ENCODE data around the gene LRFN5.
"Not testable (repeated sequence)": the region's sequence is repeated elsewhere in the genome, so short reads cannot be mapped to it uniquely, and the experiment has no call there.

LRFN5 gene

DNA sequence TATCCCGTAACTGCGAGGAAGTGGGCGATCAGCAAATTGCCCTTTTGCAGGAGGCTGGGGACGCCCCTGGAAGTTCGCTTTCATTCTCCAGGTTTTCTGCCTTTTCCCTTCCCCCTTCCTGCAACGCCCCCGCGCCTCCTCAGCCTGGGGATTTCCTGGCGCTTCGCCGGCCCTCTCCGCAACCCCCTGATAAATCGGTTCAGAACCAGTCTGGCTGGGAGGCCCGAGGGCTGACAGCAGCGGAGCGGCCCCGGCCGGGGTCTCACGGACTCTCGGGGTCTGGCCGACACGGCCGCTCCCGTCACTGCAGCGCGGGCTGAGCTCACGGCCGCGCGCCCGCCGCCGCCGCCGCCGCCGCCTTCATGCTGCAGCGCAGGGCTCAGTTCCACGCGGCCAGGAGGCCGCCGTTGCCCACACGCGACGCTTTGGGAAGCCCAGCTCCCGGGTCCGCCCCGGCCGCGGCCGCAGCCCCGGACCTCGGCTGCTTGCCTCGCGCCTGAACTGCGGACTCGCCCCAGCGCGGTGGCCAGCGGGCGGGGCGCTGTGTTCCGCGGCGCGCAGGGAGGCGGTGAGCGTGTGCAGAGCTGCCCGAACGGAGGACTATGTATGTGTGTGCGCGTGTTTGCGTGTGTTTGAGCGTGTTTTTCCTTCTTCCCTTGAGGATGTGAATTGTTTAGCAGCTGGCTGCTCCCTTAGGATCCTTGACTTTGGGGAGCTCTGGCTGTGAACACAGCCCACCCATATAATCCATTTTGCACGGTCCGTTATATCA is at the start of gene LRFN5:
LRFN5 (plus strand) TSS at position 345 of the 772 bp plus-strand sequence.
- peak; percentile 55 for DNase-seq (ENCODE audit: low read depth)

DNA sequence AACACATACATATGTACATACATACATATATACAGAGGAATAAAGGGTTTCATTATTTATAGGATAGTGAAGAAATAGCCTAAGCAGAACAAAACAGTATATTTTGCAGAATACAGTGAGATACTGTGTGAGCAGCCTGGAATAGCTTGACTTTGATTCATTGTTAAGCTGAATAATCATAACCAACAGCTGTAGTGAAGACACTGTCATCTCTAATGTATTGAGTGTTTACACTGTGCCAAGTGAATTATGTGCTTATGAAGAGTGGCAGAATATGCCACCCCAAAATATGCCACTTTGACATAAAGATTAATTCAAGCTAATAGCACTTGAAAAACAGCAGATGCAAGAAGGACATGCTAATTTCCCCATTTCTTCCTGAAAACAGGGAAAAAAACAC is 48.2 kb upstream of the LRFN5 start:
- DNase-seq (ENCODE audit: low read depth), result no peak

DNA sequence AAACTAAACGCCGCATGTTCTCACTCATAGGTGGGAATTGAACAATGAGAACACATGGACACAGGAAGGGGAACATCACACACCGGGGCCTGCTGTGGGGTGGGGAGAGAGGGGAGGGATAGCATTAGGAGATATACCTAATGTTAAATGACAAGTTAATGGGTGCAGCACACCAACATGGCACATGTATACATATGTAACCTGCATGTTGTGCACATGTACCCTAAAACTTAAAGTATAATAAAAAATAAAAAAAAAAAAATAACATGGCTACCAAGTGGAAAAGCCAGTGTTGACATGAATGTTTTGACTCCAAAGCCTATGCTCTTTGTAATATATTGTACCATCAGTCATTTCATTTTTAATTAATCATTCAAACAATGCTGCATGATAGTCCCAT is 39.8 kb upstream of the LRFN5 start:
- DNase-seq (ENCODE audit: low read depth), result not testable (repeated sequence)

DNA sequence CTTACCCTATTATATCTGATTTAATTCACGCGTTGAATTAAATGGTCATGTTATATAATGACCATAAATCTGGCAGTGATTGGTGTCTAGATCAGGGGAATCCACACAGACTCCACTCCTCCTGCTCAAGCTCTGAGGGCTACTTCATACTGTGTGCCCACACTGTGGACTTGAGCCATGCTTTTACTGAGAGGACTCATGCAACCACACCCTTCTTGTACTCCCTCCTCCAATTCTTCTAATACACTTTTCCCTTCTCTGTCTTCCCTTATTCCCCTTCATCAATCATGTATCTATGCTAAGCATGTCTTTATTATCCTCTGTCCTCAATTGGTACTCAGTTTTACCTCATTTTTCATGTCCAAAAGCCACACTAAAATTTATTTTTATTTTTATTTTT is 37.7 kb upstream of the LRFN5 start:
- no peak for DNase-seq (ENCODE audit: low read depth)

DNA sequence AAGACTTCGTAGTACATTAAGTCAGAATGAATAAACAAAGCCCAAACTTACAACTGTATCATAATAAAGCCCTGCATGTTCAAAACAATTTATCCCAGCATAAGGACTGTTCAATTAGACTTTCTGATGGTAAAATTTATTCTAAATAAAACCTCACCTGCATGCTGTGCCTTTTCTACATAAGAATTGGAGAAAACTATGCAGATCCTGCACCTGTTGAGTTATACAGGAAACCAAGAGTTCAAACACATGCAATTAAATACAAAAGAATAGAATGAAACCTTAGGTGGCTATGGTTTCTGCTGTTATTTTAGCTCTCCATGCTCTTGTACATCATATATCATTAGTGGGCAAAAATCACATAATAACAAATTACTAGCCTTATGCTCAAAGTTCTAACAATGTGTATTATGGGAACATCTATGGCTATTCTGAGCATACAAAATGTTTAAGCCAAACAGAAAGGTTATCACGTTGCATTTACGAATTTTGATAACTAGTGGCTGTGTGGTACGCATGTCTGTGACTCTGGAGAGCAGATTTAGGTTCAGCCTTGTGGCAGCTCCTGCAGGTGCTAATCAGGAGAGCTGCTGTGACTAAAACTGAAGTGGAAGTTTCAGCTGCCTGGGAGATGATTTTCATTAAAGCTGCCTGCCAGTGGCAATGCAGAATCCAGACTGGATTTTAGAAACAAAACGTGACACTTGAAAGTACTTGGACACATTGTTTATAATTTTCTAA is 36.1 kb upstream of the LRFN5 start:
- no peak for DNase-seq (ENCODE audit: low read depth)

DNA sequence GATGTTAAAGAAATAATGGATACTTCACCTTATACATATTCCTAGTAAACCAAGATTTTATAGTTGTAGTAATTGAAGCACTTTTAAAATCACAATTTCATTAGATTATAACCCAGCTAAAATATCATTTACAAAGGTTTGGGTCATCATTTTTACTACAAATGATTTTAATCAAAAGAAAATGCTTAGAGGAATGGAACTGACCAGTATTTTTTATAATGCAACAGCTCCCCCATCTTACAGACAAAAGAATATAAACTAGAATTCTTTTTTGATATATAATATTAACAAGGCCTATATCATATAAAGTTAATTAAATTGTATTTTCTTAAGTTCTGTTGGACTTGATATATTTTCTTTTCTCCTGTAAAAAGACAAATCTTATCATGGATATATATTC is 20.4 kb upstream of the LRFN5 start:
- DNase-seq (ENCODE audit: low read depth), result no peak

DNA sequence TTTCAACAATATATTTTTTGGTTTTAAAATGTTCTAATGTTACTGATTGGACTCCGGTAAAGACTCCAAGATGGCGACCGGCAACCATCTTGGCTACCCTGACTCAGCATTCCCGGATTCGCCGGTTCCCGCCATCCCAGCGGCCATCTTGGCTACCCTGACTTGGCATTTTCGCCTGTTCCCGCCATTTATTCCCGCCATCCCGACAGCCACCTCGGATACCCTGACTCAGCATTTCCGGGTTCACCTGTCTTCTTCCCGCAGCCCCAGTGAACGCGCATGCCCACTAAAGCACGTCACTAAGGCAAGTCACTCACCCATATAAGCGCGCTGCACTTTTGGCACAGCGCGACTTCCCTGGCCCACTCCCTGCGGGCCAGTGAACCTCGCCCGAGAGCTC is 9.0 kb upstream of the LRFN5 start:
- no peak for DNase-seq (ENCODE audit: low read depth)

DNA sequence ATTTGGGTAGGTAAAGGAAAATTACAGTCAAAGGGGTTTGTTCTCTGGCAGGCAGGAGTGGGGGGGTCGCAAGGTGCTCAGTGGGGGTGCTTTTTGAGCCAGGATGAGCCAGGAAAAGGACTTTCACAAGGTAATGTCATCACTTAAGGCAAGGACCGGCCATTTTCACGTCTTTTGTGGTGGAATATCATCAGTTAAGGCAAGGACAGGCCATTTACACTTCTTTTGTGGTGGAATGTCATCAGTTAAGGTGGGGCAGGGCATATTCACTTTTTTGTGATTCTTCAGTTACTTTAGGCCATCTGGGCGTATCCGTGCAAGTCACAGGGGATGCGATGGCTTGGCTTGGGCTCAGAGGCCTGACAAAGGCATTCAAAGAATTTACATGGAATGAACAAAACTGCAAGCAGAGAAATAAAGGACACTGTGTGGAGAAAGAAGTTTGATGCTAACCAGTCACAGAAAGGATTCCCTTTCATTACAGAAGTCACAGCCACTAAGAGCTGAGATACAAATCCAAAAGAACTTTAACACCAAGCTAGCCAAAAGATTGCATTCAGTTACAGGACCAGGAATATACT is 6.8 kb upstream of the LRFN5 start:
- DNase-seq (ENCODE audit: low read depth), result not testable (repeated sequence)

DNA sequence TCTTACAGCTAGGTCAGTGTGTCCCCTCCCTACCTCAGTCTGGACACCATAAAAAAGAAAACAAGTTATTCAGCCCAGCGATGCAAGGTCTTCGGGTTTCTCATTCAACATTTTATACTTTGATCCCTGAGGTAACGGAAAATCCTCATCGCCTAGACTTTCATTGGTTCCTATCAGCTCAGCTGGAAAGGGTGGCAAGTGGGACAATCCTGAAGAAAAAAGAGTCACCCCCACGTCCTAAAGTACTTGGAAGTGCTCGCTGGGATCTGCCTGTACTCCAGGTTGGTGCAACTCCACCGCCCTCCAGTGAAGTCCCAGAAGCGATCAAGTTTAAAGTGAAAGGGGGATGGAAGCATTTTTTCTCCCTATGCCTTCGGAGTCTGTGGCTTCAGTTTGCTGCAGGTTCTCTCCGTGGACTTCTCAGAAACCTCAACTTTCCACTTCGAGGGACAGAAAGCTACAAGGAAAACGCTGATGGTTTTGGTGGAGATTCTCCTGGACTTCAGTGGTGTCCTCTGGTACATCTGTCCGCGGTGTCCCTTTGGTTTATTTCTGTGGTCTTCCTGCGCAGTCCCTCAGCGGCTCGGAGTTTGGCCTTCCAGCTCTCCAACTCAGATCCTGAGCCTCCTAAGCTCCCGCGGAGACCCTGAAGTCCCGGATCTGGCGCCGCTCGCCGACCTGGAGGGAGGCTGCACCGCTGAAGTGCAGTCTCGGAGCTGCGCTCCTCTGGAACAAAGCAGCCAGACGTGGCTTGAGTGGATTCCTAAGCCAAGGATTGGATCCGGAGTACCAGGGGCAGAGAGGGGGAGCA is 1.8 kb upstream of the LRFN5 start:
- DNase-seq (ENCODE audit: low read depth), result peak; percentile 71

DNA sequence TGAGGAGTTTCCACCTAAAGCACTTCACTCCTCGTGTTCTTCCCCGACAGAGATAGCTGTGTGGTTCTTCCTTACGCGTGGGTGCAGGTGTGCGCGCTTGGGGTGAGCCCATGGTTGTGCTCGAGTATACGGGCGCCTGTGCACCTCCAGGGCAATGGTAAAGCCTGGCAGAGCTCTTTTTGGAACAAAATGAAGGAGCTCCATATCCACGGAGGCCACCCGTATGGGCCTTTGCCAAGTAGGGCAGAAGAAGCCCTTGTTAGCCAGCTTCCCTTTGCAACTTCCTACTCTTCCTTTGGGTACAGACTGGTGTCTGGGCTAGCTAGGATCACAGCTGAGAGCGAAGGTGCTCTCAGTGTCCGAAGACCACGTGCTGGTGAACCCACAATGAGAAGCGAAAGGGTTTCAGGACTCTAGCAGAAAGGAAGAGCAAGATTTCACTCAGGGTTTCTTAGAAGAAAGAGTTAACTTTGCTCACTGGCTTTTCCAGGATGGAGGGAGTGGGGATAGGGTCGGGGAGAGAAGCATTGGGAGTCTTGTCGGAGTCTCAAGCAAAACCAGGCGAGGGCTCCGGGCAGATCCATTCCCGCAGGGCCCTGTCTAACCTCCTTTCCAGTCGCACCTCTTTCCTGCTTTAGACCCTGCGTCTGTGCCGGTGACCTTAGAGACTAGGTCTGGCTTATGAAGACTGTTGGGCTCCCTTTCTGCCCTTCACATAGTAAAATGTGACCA is 960 bp upstream of the LRFN5 start:
- DNase-seq (ENCODE audit: low read depth), result peak; percentile 27

DNA sequence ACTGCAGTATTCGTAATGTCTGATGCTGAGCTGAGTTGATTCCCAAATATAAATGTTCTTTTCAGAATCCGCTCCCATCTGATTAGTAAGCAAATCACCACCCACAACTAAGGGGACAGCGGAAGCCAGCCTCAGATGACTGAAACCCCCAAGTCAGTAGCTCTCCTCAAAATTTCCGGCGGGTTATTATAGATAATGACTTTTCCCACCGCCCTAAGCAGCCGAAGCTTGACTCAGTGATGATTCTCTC is 469 bp upstream of the LRFN5 start:
- DNase-seq (ENCODE audit: low read depth), result no peak

DNA sequence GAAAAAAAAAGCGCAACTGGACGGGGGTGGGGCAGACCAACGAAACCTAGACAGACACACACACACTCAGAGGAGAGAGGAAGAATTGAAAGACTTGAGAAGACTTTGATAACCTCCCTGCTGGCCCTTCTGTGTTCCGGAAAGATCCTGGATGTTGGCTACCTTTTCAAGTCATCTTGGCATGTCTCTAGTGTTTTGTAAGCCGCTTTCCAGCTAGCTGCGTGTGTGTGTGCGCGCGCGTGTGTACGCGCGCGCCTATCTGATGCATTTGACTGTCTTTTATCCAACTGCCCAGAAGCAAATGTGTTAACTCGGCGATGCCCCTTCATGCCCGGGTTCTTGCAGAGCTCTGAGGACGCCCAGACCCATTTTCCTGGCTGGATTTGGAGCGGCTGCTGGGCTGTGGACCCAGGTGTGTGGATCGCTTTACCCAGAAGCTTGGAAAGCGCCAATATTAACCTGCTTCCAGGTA is 664 bp downstream of the LRFN5 start:
- DNase-seq (ENCODE audit: low read depth), result peak; percentile 33

DNA sequence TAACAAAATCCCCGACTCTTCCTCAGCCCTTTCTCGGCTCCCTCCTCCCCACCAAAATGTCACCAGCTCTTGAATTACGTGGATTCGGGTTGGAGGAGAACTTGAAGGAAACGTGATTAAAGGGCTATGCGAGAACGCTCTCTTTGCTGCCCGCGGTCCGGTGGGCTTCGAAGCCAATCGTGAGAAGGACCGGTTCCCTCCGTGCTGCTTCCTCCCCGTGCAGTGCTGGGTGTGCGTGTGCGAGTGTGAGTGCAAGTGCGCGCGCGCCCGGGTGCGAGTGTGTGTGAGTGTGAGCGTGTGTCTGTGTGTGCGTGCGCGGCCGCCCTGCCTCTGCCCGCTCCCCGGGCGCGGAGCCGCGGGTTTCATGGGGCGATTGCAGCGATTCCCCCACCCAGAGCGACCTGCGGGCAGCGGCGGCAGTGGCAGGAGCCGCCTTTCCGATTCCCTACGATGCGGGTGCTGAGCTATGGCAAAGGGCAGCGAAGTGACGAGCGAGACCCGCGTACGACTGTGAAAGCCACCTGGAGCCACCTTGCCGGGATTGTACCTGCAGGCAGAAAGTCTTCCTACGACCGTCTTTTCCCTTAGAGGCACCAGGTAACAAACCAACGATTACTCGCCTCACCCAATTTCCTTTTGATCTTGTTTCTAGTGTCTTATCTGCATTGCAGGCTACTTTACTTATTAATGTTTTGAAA is 1.4 kb downstream of the LRFN5 start:
- DNase-seq (ENCODE audit: low read depth), result no peak

DNA sequence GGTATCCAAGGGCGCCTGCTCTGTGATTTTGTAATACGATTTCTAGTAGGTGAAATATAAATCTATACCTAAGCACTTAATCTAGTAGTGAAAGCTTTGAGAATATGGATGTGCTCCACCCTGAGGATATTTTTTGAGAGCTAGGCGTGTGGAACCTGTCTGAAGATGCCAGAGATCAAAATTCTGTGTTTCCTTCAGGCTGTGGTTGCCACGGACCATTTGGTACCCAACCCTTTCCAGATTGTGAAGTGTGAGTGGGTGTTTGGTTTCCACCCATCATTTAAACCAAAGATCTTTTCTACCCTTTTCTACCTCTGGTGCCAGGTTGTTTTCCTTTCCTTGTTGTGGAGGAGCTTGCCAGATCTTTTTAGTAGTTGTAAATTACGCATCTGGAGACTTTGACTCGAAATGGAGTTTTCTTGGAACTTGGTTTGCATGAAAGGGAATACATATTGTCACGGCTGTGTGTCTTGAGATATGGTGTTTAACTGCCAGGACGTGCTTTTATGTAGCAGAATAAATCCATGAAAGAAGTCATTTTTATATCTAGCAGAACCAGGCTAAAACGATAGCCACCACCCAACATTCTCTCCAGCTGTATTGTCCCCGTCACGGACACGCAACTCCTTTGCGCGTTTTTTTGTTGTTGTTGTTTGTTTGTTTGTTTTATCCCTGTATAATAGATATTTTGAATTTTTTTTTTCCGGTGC is 2.2 kb downstream of the LRFN5 start:
- DNase-seq (ENCODE audit: low read depth), result no peak

DNA sequence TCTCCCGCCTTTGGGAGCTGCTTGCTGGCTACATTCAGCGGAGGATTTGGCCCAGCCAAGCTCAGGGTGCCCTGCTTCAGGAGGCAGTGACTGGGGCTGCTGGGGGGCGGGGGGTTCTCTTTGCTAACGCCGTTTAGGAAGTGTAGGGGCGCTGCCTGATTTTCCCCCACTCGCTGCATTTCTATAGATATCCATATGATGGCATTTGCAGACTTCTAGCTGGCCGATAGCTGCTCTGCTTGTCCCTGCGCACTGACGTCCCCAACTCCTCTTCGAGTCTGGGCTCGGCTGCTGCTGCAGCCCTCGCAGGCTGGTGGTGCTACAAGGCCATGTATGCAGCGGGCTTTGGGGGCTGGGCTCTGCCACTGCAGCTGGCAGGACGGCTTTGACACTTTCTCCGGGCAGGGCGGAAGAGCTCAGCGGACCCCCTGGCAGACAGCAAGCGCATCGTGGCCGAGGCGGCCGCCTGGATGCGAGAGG is 3.1 kb downstream of the LRFN5 start:
- peak; percentile 79 for DNase-seq (ENCODE audit: low read depth)

DNA sequence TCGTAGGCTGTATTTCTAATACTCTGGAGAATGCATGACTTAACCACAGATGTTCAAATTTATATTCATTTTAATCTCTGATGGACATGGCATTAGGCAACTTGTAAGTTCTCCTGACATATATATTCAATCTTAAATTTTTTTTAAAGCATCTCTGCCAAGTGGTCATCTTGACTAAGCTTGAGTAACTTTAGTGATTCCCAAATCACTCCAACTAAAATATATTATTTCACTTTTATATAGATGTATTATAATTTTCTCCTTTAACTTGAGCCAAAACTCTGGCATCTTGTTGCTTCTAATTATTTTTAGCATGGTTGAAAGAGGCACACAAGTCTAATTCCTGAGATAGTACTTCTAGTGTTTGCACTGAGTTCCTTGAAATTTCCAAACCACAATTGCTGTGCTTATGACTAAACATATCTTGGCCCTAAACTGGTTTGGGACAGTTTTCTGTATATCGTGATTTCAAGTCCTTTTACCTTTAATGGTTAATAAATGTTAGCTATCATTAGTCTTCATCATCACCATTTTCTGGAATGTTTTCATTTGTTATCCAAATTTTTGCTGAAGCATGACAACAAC is 8.4 kb downstream of the LRFN5 start:
- peak; percentile 54 for DNase-seq (ENCODE audit: low read depth)

DNA sequence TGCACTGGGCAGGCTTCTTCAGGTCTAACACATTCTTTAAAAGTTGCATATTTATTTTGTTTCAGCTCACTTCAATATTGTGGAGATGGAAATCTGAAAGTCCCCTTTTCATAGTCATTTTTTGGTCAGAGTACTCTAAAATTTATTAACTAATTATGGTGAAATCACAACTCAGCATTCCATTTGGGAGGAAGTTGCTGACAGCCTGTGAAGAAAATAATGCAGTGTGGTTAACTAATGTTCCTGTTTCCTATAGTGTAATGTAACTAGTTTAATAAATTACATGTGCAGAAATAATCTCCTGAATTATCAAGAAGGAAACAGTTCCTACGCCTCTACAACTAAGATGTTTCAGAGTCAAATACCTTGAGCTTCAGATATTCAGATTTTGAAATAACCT is 17.1 kb downstream of the LRFN5 start:
- no peak for DNase-seq (ENCODE audit: low read depth)

DNA sequence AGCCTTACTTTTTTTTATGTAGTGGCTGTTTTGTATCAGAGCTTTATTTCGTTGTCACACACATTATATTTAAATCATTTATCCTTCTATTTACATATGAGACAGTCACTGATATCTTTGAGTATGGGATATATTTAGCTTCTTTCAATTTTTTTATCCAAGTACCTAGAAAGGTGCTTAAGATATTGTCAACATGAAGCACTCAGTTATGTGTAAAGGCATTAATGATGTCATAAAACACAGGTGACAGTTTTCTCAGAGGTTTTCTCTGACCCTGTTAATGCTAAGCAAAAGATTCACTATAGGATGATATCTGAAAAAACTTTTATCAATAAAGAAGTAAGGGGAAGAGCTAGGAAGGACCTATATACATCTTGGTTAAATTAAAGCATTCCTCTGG is 23.2 kb downstream of the LRFN5 start:
- DNase-seq (ENCODE audit: low read depth), result no peak

DNA sequence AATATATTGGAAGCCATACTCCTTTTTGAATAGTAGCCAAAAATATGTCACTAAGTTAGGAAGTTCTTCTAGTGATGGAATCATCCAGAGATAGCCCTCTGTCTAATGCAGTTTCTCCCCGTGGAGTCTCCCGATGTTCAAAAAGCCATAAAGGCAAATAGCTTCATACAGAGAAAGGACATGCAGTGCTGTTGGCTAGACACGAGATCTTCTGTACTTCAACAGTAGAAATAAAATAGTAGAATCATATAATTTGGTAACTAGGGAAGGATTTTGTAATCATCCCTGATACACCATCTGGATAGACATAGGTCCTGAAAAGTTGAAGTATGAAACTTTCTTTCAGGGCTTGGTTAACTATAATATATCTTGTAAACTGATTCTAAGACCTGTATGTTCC is 27.6 kb downstream of the LRFN5 start:
- DNase-seq (ENCODE audit: low read depth), result no peak
